Activated CD4-positive, alpha-beta memory T cell treated with anti-CD3 and anti-CD28 coated beads, Interleukin-2, amount 10 ng/mL, durations not matched to agents 7 days and 5 days (primary cell): ENCODE measurements around the gene TBC1D1. TPM values are rescaled to one million over a fixed set of nuclear protein-coding genes. Genes with fewer than 3 reads are reported as not detected.

Experiments used
- CTCF ChIA-PET: fragments of 350-600 bp; sonication (Branson Sonifier 250); formaldehyde crosslinking; loops from one replicate; lab custom pipeline; 2021; ENCODE audit warnings: antibody characterized with exemption, inconsistent platforms; lab: Charles Lee
- POLR2A ChIA-PET: fragments of 350-600 bp; sonication (Branson Sonifier 250); formaldehyde crosslinking; loops from one replicate; lab custom pipeline; 2021; ENCODE audit warnings: antibody characterized with exemption; lab: Charles Lee
- DNase-seq: peaks from one replicate; pipeline ENCODE4 v3.0.0-alpha.2; 2020
- H3K27ac Mint-ChIP-seq: one replicate; pipeline ENCODE4 v1.8.0; 2021; ENCODE audit warnings: mild to moderate bottlenecking, mixed read lengths
- H3K27me3 Mint-ChIP-seq: one replicate; pipeline ENCODE4 v1.8.0; 2021; ENCODE audit warnings: mixed read lengths
- H3K36me3 Mint-ChIP-seq: one replicate; pipeline ENCODE4 v1.8.0; 2021; ENCODE audit warnings: low read depth, mixed read lengths
- H3K4me1 Mint-ChIP-seq: one replicate; pipeline ENCODE4 v1.8.0; 2021; ENCODE audit warnings: mixed read lengths
- H3K4me3 Mint-ChIP-seq: one replicate; pipeline ENCODE4 v1.8.0; 2021; ENCODE audit warnings: mild to moderate bottlenecking, mixed read lengths
- H3K9me3 Mint-ChIP-seq: one replicate; pipeline ENCODE4 v1.8.0; 2021; ENCODE audit warnings: mixed read lengths
- total RNA-seq, 2 experiments: library from RNA; stranded (reverse); gene quantifications; one replicate each; pipeline ENCODE4 v1.2.3, GENCODE V29; 2021

The TBC1D1 gene
- total RNA-seq, 2 experiments from 2014 or later, result 58.8 to 62.3 TPM

DNA sequence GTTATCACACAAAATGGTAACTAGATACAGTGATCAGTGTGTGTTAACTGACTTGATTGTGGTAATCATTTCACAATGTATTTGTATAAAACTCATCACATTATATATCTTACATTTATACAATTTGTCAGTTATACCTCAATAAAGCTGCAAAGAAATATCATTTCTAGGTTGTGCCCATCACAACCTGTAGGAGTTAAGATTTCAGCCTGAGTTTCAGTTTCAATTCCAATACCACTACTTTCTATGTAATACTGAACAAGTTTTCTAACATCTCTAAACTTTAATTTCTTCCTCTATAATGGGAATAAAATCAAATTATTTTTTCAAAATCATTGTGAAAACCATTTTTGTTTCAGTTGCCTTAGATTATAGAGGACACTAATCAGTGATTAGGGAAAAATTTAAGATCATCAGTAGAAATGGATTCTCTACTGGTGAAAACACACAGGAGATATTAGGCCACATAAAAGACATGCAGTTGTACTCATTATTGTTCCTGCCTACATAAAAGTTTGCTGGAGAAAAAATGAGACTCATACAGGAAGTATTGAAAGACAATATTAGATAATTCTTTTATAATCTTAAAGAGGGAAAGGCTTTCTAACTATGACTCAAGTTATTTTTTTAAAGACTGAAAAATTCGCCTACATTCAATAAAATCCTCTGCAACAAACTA, 18.4 kb upstream of the TBC1D1 start:
- ChIA-PET CTCF (no interaction called here), POLR2A (interaction anchor here (0.7 kb wide), 1 partner anchor 20 kb away, joined by 7 read pairs; no protein-coding TSS in a partner anchor)
- no peak overlapping the region for H3K4me3 Mint-ChIP-seq
- no peak for DNase-seq
- peaks cover 9% of the 10 kb centered on the region for H3K36me3 Mint-ChIP-seq
- H3K9me3 Mint-ChIP-seq, result no peaks in the 10 kb centered on the region
- no peaks in the 10 kb centered on the region for H3K27me3 Mint-ChIP-seq
- peak overlapping the region; percentile 21 for H3K27ac Mint-ChIP-seq
- peaks cover 12% of the 10 kb centered on the region for H3K4me1 Mint-ChIP-seq

DNA sequence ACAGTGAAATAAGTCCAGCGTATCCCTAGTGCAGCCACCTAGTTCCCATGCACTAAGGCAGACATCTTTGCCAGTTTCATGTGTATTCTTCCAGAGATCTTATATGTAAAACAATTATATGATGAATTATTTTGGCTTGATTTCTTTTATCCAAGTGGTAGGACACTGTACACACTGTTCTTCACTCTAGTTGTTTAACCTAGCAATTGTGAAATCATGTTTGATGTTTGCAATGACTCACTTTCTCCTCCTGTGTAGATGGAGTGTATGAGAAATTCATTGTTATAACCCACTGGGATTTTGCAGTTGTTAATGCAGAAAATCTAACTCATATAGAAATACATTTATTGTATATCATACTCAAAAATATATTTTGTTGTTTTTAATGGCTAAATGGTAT, 17.5 kb upstream of the TBC1D1 start:
- H3K27ac Mint-ChIP-seq, result no peak overlapping the region
- peaks cover 2% of the 10 kb centered on the region for H3K36me3 Mint-ChIP-seq
- no peaks in the 10 kb centered on the region for H3K9me3 Mint-ChIP-seq
- no peak for DNase-seq
- ChIA-PET CTCF (no interaction called here), POLR2A (no interaction called here)
- H3K4me1 Mint-ChIP-seq, result peaks cover 12% of the 10 kb centered on the region
- no peaks in the 10 kb centered on the region for H3K27me3 Mint-ChIP-seq
- no peak overlapping the region for H3K4me3 Mint-ChIP-seq

DNA sequence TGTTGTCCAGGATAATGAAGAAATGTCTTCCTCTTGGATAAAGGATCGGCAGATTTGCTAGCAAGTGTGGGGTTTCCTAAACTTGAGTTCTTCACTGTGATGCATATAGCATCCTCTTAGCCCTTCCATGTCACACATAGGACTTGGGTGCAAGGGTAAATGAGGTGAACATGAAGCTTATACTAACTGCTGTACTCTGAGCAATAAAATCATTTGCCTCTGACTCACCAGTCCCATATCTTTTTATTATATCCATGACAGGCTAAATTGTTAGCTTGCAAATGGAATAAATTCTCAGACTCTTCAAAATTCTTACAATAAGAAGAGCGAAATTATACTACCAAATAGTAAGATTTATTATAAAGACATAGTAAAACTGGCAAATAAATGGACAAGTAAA, 14.7 kb upstream of the TBC1D1 start:
- ChIA-PET POLR2A (interaction anchor here (1.3 kb wide), 1 partner anchor 46 kb away, joined by 3 read pairs; no protein-coding TSS in a partner anchor), CTCF (no interaction called here)
- Mint-ChIP-seq H3K27ac (no peak overlapping the region), H3K4me1 (peaks cover 12% of the 10 kb centered on the region), H3K4me3 (no peak overlapping the region), H3K36me3 (peaks cover 2% of the 10 kb centered on the region), H3K9me3 (no peaks in the 10 kb centered on the region), H3K27me3 (no peaks in the 10 kb centered on the region)
- DNase-seq, result no peak

DNA sequence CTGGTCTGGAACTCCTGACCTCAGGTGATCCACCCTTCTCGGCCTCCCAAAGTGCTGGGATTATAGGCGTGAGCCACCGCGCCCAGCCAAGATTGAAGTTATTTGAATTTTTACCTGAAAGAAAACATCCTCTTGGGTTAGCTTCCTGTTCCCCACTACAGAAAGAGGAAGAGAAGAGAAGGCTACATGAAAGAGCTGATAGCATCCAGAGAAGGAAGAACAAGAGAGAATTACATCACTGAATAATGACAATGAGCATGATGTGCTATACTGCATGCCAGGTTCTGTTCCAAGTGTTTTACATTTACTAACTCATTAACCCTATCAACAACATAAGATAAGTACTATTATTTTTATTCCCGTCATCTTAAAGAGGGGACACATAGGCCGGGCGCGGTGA, 11.5 kb upstream of the TBC1D1 start:
- Mint-ChIP-seq H3K36me3 (no peaks in the 10 kb centered on the region), H3K4me1 (no peaks in the 10 kb centered on the region), H3K4me3 (no peak overlapping the region), H3K27ac (no peak overlapping the region), H3K9me3 (no peaks in the 10 kb centered on the region), H3K27me3 (peaks cover 16% of the 10 kb centered on the region)
- DNase-seq, result no peak
- POLR2A ChIA-PET, result no interaction called here
- CTCF ChIA-PET, result no interaction called here

DNA sequence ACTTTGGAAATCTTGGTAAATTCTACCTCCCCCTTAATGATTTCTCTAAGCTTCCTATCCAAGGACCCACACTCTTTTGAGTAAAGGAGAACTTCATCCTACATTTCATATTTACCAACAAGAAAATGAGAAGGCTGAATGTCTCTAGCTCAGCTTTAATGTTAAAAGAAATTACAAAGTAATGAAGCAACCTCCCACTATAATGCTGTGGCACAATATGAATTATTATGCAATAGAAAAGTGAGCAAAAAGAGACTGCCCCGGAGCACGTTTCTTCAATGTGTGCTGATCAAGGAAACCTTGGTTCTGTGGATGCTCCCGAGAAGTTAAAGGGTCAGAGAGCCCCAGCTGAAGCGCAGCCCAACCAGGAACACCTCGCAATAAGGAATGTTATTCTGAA, 9.1 kb upstream of the TBC1D1 start:
- ChIA-PET CTCF (no interaction called here), POLR2A (no interaction called here)
- peaks cover 6% of the 10 kb centered on the region for H3K4me1 Mint-ChIP-seq
- H3K27me3 Mint-ChIP-seq, result peaks cover 20% of the 10 kb centered on the region
- no peaks in the 10 kb centered on the region for H3K36me3 Mint-ChIP-seq
- no peak for DNase-seq
- no peak overlapping the region for H3K4me3 Mint-ChIP-seq
- H3K9me3 Mint-ChIP-seq, result no peaks in the 10 kb centered on the region
- no peak overlapping the region for H3K27ac Mint-ChIP-seq

DNA sequence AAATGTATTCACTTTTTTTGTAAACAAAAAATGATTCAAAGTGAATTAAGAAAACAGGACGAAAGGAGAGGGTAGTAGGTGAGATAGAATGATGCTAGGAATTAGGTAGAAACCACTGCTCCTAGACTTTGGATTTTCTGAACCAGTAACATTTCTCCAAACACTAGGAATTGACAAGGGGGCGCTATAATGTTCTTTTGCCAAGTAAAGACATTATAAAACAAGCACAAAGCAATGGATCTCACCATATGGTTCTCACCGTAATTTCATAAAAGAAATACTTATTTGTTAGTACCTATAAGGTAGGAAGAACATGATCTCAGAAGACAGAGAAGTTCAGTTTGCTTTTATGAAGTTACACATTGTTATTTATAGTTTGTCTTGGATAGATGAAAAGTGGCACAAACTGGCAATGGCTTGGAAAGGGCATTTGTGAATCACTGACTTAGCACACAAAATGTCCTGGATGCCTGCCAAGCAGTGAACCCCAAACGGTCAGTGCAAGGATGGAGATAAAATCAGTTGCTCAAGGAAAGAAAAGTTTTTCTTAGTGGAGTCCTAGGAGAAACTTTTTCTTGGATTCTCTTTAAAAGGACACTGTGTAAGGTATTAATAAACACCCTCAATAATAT, 8.1 kb upstream of the TBC1D1 start:
- Mint-ChIP-seq H3K4me3 (no peak overlapping the region), H3K27me3 (peaks cover 23% of the 10 kb centered on the region), H3K27ac (no peak overlapping the region), H3K4me1 (peaks cover 6% of the 10 kb centered on the region), H3K36me3 (no peaks in the 10 kb centered on the region), H3K9me3 (no peaks in the 10 kb centered on the region)
- no peak for DNase-seq
- POLR2A ChIA-PET, result no interaction called here
- CTCF ChIA-PET, result no interaction called here

DNA sequence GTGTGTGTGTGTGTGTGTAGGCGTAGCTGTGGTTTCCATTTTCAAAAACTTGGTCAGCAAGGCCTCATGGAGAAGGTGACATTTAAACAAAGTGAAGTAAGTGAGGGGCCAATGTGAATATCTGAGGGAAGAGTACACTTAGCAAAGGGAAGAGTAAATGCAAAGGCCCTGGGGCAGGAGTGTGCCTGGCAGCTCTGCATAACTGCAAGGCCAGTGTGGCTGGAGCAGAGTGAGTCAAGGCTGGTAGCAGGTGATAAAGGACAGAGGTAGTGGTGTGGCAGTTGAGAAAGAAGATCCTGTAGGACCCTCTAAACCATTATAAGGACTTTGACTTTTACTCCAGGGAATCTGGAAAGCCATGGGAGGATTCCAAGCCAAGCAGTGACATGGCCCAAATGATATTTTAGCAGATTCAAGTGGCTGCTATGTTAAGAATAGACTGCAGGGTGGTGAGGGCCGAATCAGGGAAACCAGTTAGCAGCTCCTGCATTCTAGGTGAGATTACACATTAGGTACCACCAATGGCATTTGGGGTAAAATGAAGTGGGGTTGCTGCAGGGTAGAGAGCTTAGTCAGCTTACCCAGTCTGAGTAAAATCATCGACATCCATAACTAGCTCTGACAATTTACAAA, 5.9 kb upstream of the TBC1D1 start:
- Mint-ChIP-seq H3K27me3 (peaks cover 28% of the 10 kb centered on the region), H3K27ac (no peak overlapping the region), H3K4me1 (peaks cover 15% of the 10 kb centered on the region), H3K4me3 (no peak overlapping the region), H3K36me3 (no peaks in the 10 kb centered on the region), H3K9me3 (no peaks in the 10 kb centered on the region)
- ChIA-PET POLR2A (no interaction called here), CTCF (no interaction called here)
- DNase-seq, result no peak

DNA sequence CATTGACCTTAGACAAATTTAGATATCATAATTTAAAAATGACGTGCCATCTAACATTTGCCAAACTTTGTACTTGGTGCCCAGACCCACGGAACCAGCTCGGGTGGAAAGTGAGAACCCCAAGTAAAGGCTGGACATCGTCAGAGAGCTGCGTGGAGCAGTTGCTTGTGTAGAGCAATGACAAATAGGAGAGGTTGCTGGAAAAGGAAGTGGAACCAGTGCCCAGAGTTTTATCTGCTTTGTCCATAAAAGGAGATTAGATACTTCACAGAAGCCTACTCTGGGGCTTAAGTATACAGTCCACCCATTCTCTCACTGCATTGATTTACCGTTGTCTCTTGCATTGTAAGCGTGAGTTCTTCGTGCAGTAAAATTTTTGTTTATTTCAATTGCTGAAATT, 5.4 kb upstream of the TBC1D1 start:
- Mint-ChIP-seq H3K36me3 (no peaks in the 10 kb centered on the region), H3K27ac (no peak overlapping the region), H3K4me3 (no peak overlapping the region), H3K9me3 (no peaks in the 10 kb centered on the region), H3K4me1 (peaks cover 15% of the 10 kb centered on the region), H3K27me3 (peaks cover 31% of the 10 kb centered on the region)
- CTCF ChIA-PET, result interaction anchor here (0.5 kb wide), 1 partner anchor 315 kb away, joined by 3 read pairs; no protein-coding TSS in a partner anchor
- POLR2A ChIA-PET, result no interaction called here
- no peak for DNase-seq

DNA sequence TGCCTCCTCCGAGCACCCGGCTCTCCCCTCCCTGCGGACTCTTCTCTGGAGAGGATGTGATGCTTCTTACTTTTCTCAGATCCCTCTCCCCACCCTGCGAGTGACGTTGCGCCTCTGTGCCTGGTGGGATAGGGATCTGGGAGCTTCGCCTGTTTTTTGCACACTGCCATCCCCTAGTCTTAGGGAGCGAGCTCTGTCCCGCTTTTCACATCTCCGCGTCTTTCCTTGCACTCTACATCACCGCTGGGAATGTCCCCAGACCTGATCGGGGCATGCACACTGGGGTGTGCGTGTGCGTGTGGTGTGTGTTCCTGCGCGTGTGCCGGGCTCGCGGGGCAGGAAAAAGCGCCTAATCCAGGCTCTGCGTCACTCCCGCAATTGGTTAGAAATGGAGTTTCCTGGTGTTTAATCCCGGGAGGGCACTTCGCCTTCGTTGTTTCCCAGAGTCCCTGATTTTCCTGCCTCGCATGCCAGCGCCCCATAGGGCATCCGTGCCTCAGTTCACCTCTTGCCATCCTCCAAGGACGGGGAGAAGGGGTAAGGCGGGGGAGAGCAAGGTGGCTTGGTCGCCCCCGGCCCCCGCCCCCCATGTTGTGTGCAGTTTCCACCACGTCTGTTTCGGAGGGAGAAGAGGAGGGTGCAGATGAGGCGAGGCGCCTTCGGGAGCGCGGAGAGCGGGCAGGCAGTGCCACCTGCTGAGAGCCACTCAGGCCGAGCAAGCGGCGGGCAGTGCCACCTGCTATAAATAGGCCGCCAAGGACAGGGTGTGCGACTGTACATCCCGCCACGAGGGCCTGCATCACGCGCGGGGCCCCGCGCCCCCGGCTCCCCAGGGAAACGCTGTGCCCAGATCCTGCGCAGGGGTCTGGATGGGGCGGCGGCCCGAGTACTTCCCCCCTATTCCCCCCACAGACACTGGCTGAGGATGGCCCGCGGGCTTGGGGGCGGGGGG, 759 bp upstream of the TBC1D1 start:
- H3K4me3 Mint-ChIP-seq, result peak overlapping the region; percentile 65
- peak; percentile 31 for DNase-seq
- H3K27ac Mint-ChIP-seq, result no peak overlapping the region
- peaks cover 13% of the 10 kb centered on the region for H3K27me3 Mint-ChIP-seq
- ChIA-PET CTCF (no interaction called here), POLR2A (interaction anchor here (0.6 to 3.0 kb wide), 5 partner anchors 29 to 203 kb away, joined by 3 to 31 read pairs (median 9); partner anchors contain the start of genes PGM2 and RELL1)
- peaks cover 31% of the 10 kb centered on the region for H3K4me1 Mint-ChIP-seq
- H3K36me3 Mint-ChIP-seq, result peaks cover 20% of the 10 kb centered on the region
- H3K9me3 Mint-ChIP-seq, result no peaks in the 10 kb centered on the region

DNA sequence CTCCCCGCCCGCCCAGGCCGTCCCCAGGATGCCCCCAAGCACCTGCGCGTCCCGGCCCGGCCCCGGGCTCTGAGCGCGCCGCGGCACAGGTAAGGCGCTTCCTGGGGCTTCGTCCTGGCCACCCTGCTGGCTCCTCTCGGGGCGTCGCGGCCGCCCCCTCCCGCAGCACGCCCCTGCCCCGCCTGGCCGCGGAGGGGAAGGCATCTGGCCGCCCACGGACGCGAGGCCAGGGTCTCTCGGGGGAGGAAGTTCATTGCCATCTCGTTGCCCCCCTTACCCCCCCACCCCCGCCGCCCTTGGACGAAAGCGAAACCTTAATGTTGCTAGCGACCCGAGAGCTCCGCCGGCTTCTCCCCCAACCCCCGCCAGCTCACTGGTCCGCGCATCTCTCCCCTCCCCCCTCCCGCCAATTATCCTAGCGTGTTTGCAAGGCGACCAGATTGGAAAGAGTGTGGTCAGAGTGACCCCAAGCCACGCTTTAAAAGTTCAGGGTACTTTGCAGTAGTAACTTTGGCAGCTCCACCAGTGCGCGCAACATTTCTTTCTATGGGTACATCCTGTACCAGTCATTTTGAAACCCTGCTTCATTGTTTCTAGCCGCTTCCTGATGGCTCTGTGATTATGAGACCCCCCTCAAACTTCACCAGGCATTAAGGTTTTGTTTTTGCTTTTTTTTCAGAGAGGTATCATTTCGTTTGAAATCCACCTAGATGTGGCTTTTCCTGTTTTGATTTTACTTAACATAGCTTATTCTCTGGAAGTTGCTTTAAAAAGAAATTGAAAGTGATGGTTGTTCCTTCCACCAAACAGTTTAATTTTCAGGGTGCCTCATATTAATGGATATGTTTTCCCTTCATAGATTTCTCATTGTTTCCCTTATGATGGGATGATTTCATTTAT, 626 bp downstream of the TBC1D1 start:
- DNase-seq, result peak; percentile 71
- Mint-ChIP-seq H3K27me3 (peaks cover 13% of the 10 kb centered on the region), H3K4me3 (peak overlapping the region; percentile 96), H3K4me1 (peaks cover 39% of the 10 kb centered on the region), H3K36me3 (peaks cover 30% of the 10 kb centered on the region), H3K27ac (peak overlapping the region; percentile 91), H3K9me3 (no peaks in the 10 kb centered on the region)
- ChIA-PET CTCF (interaction anchor here (0.7 to 1.5 kb wide), 11 partner anchors 17 to 439 kb away, joined by 3 to 6 read pairs (median 3); no protein-coding TSS in a partner anchor), POLR2A (interaction anchor here (0.9 to 3.0 kb wide), 17 partner anchors 12 to 1462 kb away, joined by 3 to 31 read pairs (median 3); partner anchors contain the start of genes PGM2 and RELL1)

DNA sequence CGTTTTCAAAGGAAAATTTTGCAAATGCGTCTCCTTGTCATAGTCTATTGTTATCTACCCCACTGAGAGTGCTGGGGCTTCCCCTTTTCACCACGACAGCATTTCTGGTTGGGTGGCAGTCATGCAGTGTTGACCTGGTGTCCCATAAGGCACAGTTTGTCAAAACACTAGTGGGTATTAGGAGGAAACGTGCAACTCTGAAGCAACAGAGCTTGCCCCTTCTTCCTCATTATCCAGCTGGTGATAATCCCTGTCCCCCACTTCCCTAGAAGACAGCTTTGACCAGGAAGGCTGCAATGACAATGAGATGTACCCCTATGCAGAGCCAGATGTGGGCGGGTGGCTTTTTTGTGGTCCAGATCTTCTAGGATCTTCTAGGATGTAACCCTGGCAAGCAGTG, 1.8 kb downstream of the TBC1D1 start:
- peak overlapping the region; percentile 91 for H3K27ac Mint-ChIP-seq
- peaks cover 43% of the 10 kb centered on the region for H3K4me1 Mint-ChIP-seq
- H3K9me3 Mint-ChIP-seq, result no peaks in the 10 kb centered on the region
- ChIA-PET POLR2A (interaction anchor here (0.7 to 3.0 kb wide), 9 partner anchors 9 to 206 kb away, joined by 3 to 31 read pairs (median 7); partner anchors contain the start of genes PGM2 and RELL1), CTCF (interaction anchor here (0.9 to 1.5 kb wide), 3 partner anchors 84 to 143 kb away, joined by 3 to 6 read pairs (median 4); no protein-coding TSS in a partner anchor)
- peaks cover 9% of the 10 kb centered on the region for H3K27me3 Mint-ChIP-seq
- peak overlapping the region; percentile 96 for H3K4me3 Mint-ChIP-seq
- peaks cover 35% of the 10 kb centered on the region for H3K36me3 Mint-ChIP-seq
- DNase-seq, result peak; percentile 52
